GM19467 (cell line): ENCODE results near the gene ABCA12.

Experiments
- ATAC-seq: cut with Tn5 transposase; IDR thresholded peaks from one replicate; pipeline ENCODE4 v1.9.1; 2021; ENCODE audit warnings: mild to moderate bottlenecking, moderate library complexity; ENCODE audit not compliant: unreplicated experiment

Gene ABCA12

GRCh38 chr2:214966420-214966819, 172.0 kb downstream of the ABCA12 start:
- ATAC-seq: no peak

GRCh38 chr2:214960677-214961076, 177.7 kb downstream of the ABCA12 start:
- no peak for ATAC-seq

- no peak for ATAC-seq
These were observed 191.5 kb downstream of the ABCA12 start for GRCh38 chr2:214946949-214947348.

GRCh38 chr2:214934006-214934405, 204.4 kb downstream of the ABCA12 start:
- ATAC-seq: no peak

GRCh38 chr2:214904634-214905033, 233.8 kb downstream of the ABCA12 start:
- ATAC-seq: no peak

- ATAC-seq: no peak
These were observed 234.2 kb downstream of the ABCA12 start for GRCh38 chr2:214904176-214904575.

GRCh38 chr2:214902286-214902685, 236.1 kb downstream of the ABCA12 start:
- no peak for ATAC-seq

- no peak for ATAC-seq
These were observed 238.7 kb downstream of the ABCA12 start for GRCh38 chr2:214899751-214900150.

GRCh38 chr2:214896274-214896673, 242.2 kb downstream of the ABCA12 start:
- no peak for ATAC-seq

GRCh38 chr2:214895469-214895868, 243.0 kb downstream of the ABCA12 start:
- ATAC-seq: no peak

- ATAC-seq: no peak
These were observed 249.1 kb downstream of the ABCA12 start for GRCh38 chr2:214889301-214889700.

- ATAC-seq: no peak
These were observed 256.7 kb downstream of the ABCA12 start for GRCh38 chr2:214881647-214882202.
